HEK293 (cell line): Measurements from ENCODE around the gene PCYOX1L.

Experiments
- CTCF ChIA-PET: fragments of 350-600 bp; formaldehyde crosslinking; extraction: SDS; loops from one replicate; lab custom pipeline; 2021; ENCODE audit warnings: antibody characterized with exemption; lab: Yijun Ruan, JAX
- POLR2A ChIA-PET: fragments of 300-600 bp; formaldehyde crosslinking; extraction: SDS; loops from one replicate; lab custom pipeline; 2020; ENCODE audit warnings: antibody characterized with exemption, inconsistent platforms; lab: Yijun Ruan, JAX
- H3K27ac ChIP-seq: fragments of 200-500 bp; sonication (Bioruptor generic); 2 replicates; pipeline ENCODE4 v1.5.1; 2014; ENCODE audit warnings: low read depth, low read length, control low read depth, inconsistent platforms; ENCODE audit errors: extremely low read depth
- H3K36me3 ChIP-seq, 2 experiments: fragments of 200-500 bp in 1 of 2; sonication (Bioruptor generic) in 1 of 2; 1 replicate in 1 of 2; 2 replicates in 1 of 2; pipeline ENCODE4 v1.5.1; 2014 to 2017; ENCODE audit warnings: inconsistent platforms in 2 of 2, low read length in 2 of 2; ENCODE audit not compliant: control insufficient read depth in 2 of 2, insufficient read depth in 1 of 2
- H3K4me1 ChIP-seq: fragments of 200-500 bp; sonication (Bioruptor generic); 2 replicates; pipeline ENCODE4 v1.5.1; 2014; ENCODE audit warnings: mild to moderate bottlenecking, low read length, inconsistent platforms; ENCODE audit not compliant: control insufficient read depth, insufficient read depth
- H3K4me3 ChIP-seq: 2 replicates; pipeline ENCODE4 v1.5.1; 2011; ENCODE audit warnings: low read depth, mild to moderate bottlenecking, control low read depth, low read length, moderate library complexity
- H3K9me3 ChIP-seq: fragments of 200-500 bp; sonication (Bioruptor generic); 2 replicates; pipeline ENCODE4 v1.5.1; 2014; ENCODE audit warnings: low read depth, low read length, inconsistent platforms; ENCODE audit not compliant: control insufficient read depth, insufficient read depth
- AEBP2 ChIP-seq: fragments of 450-650 bp; formaldehyde crosslinking; IDR thresholded peaks from 2 replicates; pipeline ENCODE4 v1.5.1; 2016; ENCODE audit warnings: missing biosample characterization, missing genetic modification characterization, borderline replicate concordance
- BCL11A ChIP-seq: fragments of 450-650 bp; formaldehyde crosslinking; IDR thresholded peaks from 2 replicates; pipeline ENCODE4 v1.5.1; 2016; ENCODE audit warnings: low read depth, missing biosample characterization, missing genetic modification characterization
- HIC1 ChIP-seq: fragments of 450-650 bp; formaldehyde crosslinking; IDR thresholded peaks from 2 replicates; pipeline ENCODE4 v1.5.1; 2016; ENCODE audit warnings: missing biosample characterization, missing genetic modification characterization
- SP3 ChIP-seq: fragments of 450-650 bp; formaldehyde crosslinking; IDR thresholded peaks from 2 replicates; pipeline ENCODE4 v1.5.1; 2016; ENCODE audit warnings: missing biosample characterization, missing genetic modification characterization
- SP7 ChIP-seq: fragments of 450-650 bp; formaldehyde crosslinking; IDR thresholded peaks from 2 replicates; pipeline ENCODE4 v1.5.1; 2016; ENCODE audit warnings: missing biosample characterization, missing genetic modification characterization
- ZFP69B ChIP-seq: fragments of 450-650 bp; formaldehyde crosslinking; IDR thresholded peaks from 2 replicates; pipeline ENCODE4 v1.5.1; 2016; ENCODE audit warnings: missing biosample characterization, missing genetic modification characterization
- ZIC2 ChIP-seq: fragments of 450-650 bp; formaldehyde crosslinking; IDR thresholded peaks from 2 replicates; pipeline ENCODE4 v1.5.1; 2016; ENCODE audit warnings: missing biosample characterization, missing genetic modification characterization
- ZNF140 ChIP-seq: fragments of 450-650 bp; formaldehyde crosslinking; IDR thresholded peaks from 2 replicates; pipeline ENCODE4 v1.5.1; 2016; ENCODE audit warnings: missing biosample characterization, missing genetic modification characterization
- ZNF146 ChIP-seq: fragments of 450-650 bp; formaldehyde crosslinking; IDR thresholded peaks from 2 replicates; pipeline ENCODE4 v1.5.1; 2016; ENCODE audit warnings: missing biosample characterization, missing genetic modification characterization
- ZNF174 ChIP-seq: fragments of 450-650 bp; formaldehyde crosslinking; IDR thresholded peaks from 2 replicates; pipeline ENCODE4 v1.5.0; 2017; ENCODE audit warnings: missing biosample characterization, mild to moderate bottlenecking, missing genetic modification characterization
- ZNF23 ChIP-seq: fragments of 450-650 bp; formaldehyde crosslinking; IDR thresholded peaks from 2 replicates; pipeline ENCODE4 v1.5.1; 2016; ENCODE audit warnings: missing biosample characterization, missing genetic modification characterization, borderline replicate concordance
- ZNF239 ChIP-seq: fragments of 450-650 bp; formaldehyde crosslinking; IDR thresholded peaks from 2 replicates; pipeline ENCODE4 v1.5.1; 2016; ENCODE audit warnings: missing biosample characterization, missing genetic modification characterization
- ZNF433 ChIP-seq: fragments of 450-650 bp; formaldehyde crosslinking; IDR thresholded peaks from 2 replicates; pipeline ENCODE4 v1.5.1; 2016; ENCODE audit warnings: missing biosample characterization, missing genetic modification characterization, low read depth
- ZNF580 ChIP-seq: fragments of 450-650 bp; formaldehyde crosslinking; IDR thresholded peaks from 2 replicates; pipeline ENCODE4 v1.5.1; 2016; ENCODE audit warnings: missing biosample characterization, missing genetic modification characterization
- ZNF600 ChIP-seq: fragments of 450-650 bp; formaldehyde crosslinking; IDR thresholded peaks from 2 replicates; pipeline ENCODE4 v1.5.1; 2016; ENCODE audit warnings: missing biosample characterization, missing genetic modification characterization
- ZNF621 ChIP-seq: fragments of 450-650 bp; formaldehyde crosslinking; IDR thresholded peaks from 2 replicates; pipeline ENCODE4 v1.5.1; 2017; ENCODE audit warnings: missing biosample characterization, missing genetic modification characterization
- TF ChIP-seq, protein P1 (sequence below): fragments of 450-650 bp; formaldehyde crosslinking; IDR thresholded peaks from 2 replicates; pipeline ENCODE4 v1.5.1; 2016; ENCODE audit warnings: missing biosample characterization, missing genetic modification characterization

PCYOX1L gene

DNA sequence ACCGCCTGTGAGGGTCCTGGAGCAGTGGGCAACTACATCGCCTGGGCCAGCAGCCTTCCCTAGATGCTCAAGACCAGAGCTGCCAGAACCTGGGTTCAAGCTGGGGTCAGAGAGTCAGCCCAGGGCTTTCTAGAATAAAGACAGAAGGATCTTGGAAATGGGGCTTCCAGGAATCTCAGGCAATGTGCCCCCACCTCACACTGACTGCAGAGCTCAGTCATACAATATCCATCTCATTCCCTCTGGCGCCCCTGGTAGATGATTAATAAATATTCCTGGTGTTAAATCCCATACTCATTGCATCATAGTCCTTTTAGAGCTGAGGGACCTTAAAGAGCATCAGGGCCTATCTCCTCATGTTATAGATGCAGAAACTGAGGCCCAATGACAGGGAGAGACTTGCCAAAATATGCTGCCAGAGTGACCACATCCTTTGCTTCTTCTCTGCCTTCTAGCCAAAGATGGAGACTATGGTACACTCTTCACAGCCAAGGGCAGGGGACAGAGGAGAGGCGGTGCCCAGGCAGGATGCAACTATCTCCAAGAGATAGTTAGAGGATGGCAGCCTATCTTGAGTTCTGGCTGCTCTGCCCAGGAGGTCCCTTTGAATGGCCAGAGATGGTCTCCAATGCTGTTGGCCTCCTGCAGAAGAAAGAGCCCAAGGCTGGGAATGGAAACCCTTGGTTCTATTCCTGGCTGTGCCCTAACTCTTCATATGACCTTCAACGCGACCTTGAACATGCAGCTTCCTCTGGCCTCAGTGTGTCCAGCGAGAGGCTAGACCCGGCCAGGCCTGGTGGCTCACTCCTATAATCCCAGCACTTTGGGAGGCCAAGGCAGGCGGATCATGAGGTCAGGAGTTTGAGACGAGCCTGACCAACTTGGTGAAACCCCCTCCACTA, 57.5 kb downstream of the PCYOX1L start:
- H3K4me1 ChIP-seq: peaks cover 6% of the 10 kb centered on the region; the same call in 1 of the 2 replicates
- no peaks in the 10 kb centered on the region for H3K36me3 ChIP-seq
- TF ChIP-seq ZNF140 (tag by site-specific recombination) (no peak), SP7 (no peak), ZNF146 (tag by site-specific recombination) (no peak), HIC1 (tag by site-specific recombination) (no peak), AEBP2 (tag by site-specific recombination) (no peak), ZIC2 (tag by site-specific recombination) (no peak), ZNF23 (tag by site-specific recombination) (no peak), ZNF600 (tag by site-specific recombination) (no peak), BCL11A (tag by site-specific recombination) (no peak), ZNF174 (no peak), ZNF239 (no peak), SP3 (tag by site-specific recombination) (no peak), ZNF621 (tag by site-specific recombination) (no peak), ZNF580 (tag by site-specific recombination) (no peak), ZNF433 (tag by site-specific recombination) (no peak), ZFP69B (tag by site-specific recombination) (no peak)
- TF ChIP-seq, protein P1, sequence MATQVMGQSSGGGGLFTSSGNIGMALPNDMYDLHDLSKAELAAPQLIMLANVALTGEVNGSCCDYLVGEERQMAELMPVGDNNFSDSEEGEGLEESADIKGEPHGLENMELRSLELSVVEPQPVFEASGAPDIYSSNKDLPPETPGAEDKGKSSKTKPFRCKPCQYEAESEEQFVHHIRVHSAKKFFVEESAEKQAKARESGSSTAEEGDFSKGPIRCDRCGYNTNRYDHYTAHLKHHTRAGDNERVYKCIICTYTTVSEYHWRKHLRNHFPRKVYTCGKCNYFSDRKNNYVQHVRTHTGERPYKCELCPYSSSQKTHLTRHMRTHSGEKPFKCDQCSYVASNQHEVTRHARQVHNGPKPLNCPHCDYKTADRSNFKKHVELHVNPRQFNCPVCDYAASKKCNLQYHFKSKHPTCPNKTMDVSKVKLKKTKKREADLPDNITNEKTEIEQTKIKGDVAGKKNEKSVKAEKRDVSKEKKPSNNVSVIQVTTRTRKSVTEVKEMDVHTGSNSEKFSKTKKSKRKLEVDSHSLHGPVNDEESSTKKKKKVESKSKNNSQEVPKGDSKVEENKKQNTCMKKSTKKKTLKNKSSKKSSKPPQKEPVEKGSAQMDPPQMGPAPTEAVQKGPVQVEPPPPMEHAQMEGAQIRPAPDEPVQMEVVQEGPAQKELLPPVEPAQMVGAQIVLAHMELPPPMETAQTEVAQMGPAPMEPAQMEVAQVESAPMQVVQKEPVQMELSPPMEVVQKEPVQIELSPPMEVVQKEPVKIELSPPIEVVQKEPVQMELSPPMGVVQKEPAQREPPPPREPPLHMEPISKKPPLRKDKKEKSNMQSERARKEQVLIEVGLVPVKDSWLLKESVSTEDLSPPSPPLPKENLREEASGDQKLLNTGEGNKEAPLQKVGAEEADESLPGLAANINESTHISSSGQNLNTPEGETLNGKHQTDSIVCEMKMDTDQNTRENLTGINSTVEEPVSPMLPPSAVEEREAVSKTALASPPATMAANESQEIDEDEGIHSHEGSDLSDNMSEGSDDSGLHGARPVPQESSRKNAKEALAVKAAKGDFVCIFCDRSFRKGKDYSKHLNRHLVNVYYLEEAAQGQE (tag by site-specific recombination): no peak
- CTCF ChIA-PET: interaction anchor here (0.5 to 4.4 kb wide), 4 partner anchors 15 to 224 kb away, joined by 4 to 17 read pairs (median 6); no protein-coding TSS in a partner anchor
- H3K4me3 ChIP-seq: no peak overlapping the region
- H3K27ac ChIP-seq: no peak overlapping the region
- no peaks in the 10 kb centered on the region for H3K9me3 ChIP-seq
- POLR2A ChIA-PET: no interaction called here
